GM23338 (cell line): ENCODE measurements around the gene FGF4. TPM values are rescaled to one million over a fixed set of nuclear protein-coding genes. Genes with fewer than 3 reads are reported as not detected.
A peak's percentile ranks its signal among the peaks of the same experiment; 100 is the strongest.

ENCODE experiments used
- ATAC-seq: fragments of 200-7000 bp; cut with Tn5 transposase; 3 replicates; pipeline ENCODE4 v1.9.1; 2020
- DNase-seq: peaks from one replicate; pipeline ENCODE4 v3.0.0-alpha.2; 2015; ENCODE audit warnings: low spot score
- H2AFZ ChIP-seq: fragments of 200-600 bp; sonication (generic); 2 replicates; pipeline ENCODE4 v1.8.0; 2016; ENCODE audit warnings: antibody characterized with exemption, mild to moderate bottlenecking, moderate library complexity
- H3F3A ChIP-seq: fragments of 200-600 bp; sonication (generic); replicated peaks from 2 replicates; pipeline ENCODE4 v1.8.0; 2017; ENCODE audit warnings: antibody characterized with exemption, mixed run types, low read depth
- H3K27ac ChIP-seq: fragments of 200-600 bp; sonication (generic); 2 replicates; pipeline ENCODE4 v1.6.1; 2016; ENCODE audit warnings: low read depth
- H3K27me3 ChIP-seq: fragments of 200-600 bp; sonication (generic); 2 replicates; pipeline ENCODE4 v1.8.0; 2016; ENCODE audit warnings: mild to moderate bottlenecking, mixed run types, moderate library complexity; ENCODE audit not compliant: insufficient read depth
- H3K36me3 ChIP-seq: fragments of 200-600 bp; sonication (generic); 2 replicates; pipeline ENCODE4 v1.8.0; 2016; ENCODE audit warnings: mild to moderate bottlenecking; ENCODE audit not compliant: insufficient read depth
- H3K4me1 ChIP-seq: fragments of 200-600 bp; sonication (generic); 2 replicates; pipeline ENCODE4 v1.8.0; 2016; ENCODE audit warnings: mild to moderate bottlenecking, moderate library complexity; ENCODE audit not compliant: insufficient read depth
- H3K4me2 ChIP-seq: fragments of 200-600 bp; sonication (generic); 2 replicates; pipeline ENCODE4 v1.7.1; 2017; ENCODE audit warnings: mixed run types
- H3K4me3 ChIP-seq: fragments of 200-600 bp; sonication (generic); 2 replicates; pipeline ENCODE4 v1.6.1; 2016; ENCODE audit warnings: mixed run types
- H3K79me2 ChIP-seq: fragments of 200-600 bp; sonication (generic); replicated peaks from 2 replicates; pipeline ENCODE4 v1.8.0; 2017; ENCODE audit warnings: mild to moderate bottlenecking; ENCODE audit not compliant: insufficient read depth
- H3K9me2 ChIP-seq: fragments of 200-600 bp; sonication (generic); 2 replicates; pipeline ENCODE4 v1.8.0; 2017; ENCODE audit not compliant: insufficient read depth
- H4K20me1 ChIP-seq: fragments of 200-600 bp; sonication (generic); replicated peaks from 2 replicates; pipeline ENCODE4 v1.8.0; 2017; ENCODE audit warnings: mild to moderate bottlenecking; ENCODE audit not compliant: insufficient read depth
- H3K27ac Mint-ChIP-seq: 2 replicates; pipeline ENCODE4 v1.8.0; 2020; ENCODE audit warnings: inconsistent platforms, mild to moderate bottlenecking, moderate library complexity, mixed read lengths
- H3K27me3 Mint-ChIP-seq: 3 replicates; pipeline ENCODE4 v1.8.0; 2022; ENCODE audit warnings: low read depth, mild to moderate bottlenecking, moderate library complexity, mixed read lengths, inconsistent platforms; ENCODE audit not compliant: insufficient read depth, poor library complexity
- H3K36me3 Mint-ChIP-seq: 3 replicates; pipeline ENCODE4 v1.8.0; 2021; ENCODE audit warnings: low read depth, mild to moderate bottlenecking, inconsistent platforms, moderate library complexity, mixed read lengths
- H3K4me1 Mint-ChIP-seq: 3 replicates; pipeline ENCODE4 v1.8.0; 2020; ENCODE audit warnings: mild to moderate bottlenecking, inconsistent platforms, mixed read lengths
- H3K4me3 Mint-ChIP-seq: 3 replicates; pipeline ENCODE4 v1.8.0; 2021; ENCODE audit warnings: moderate library complexity, mild to moderate bottlenecking, inconsistent platforms, mixed read lengths
- H3K9me3 Mint-ChIP-seq: 3 replicates; pipeline ENCODE4 v1.8.0; 2020; ENCODE audit warnings: moderate library complexity, mild to moderate bottlenecking, inconsistent platforms, mixed read lengths
- EZH2 ChIP-seq: fragments of 200-600 bp; sonication (generic); IDR thresholded peaks from one replicate; pipeline ENCODE4 v1.8.0; 2017; ENCODE audit warnings: antibody characterized with exemption, mild to moderate bottlenecking, low read depth; ENCODE audit not compliant: unreplicated experiment
- NANOG ChIP-seq: IDR thresholded peaks from 2 replicates; pipeline ENCODE4 v1.6.1; 2016; ENCODE audit warnings: antibody characterized with exemption, borderline replicate concordance
- POLR2AphosphoS5 ChIP-seq: IDR thresholded peaks from 2 replicates; pipeline ENCODE4 v1.6.1; 2016; ENCODE audit warnings: antibody characterized with exemption, low read depth
- ZNF331 ChIP-seq: fragments of 250-450 bp; sonication (Bioruptor Pico); IDR thresholded peaks from 2 replicates; pipeline ENCODE4 v1.5.0; 2020; ENCODE audit warnings: low read depth, mild to moderate bottlenecking, moderate library complexity
- polyA plus RNA-seq: library from polyadenylated mRNA; unstranded; fragments of >200 nt; fragmentation: Nextera tagmentation; extraction: Ambion mirVana; gene quantifications from 2 replicates; pipeline ENCODE4 v1.2.1, GENCODE V29; 2016
- total RNA-seq: library from RNA; depleted of rRNA; stranded (reverse); fragments of >200 nt; shearing (Covaris generic); gene quantifications from 2 replicates; pipeline ENCODE4 v1.2.3, GENCODE V29; 2014
- TF ChIP-seq, protein P1 (sequence below): fragments of 250-450 bp; sonication (Bioruptor Pico); IDR thresholded peaks from 2 replicates; pipeline ENCODE4 v1.5.0; 2020; ENCODE audit warnings: mild to moderate bottlenecking, moderate library complexity

Gene FGF4
- total and polyA plus RNA-seq, 2 experiments from 2014 or later, result 4.8 to 13.1 TPM

DNA sequence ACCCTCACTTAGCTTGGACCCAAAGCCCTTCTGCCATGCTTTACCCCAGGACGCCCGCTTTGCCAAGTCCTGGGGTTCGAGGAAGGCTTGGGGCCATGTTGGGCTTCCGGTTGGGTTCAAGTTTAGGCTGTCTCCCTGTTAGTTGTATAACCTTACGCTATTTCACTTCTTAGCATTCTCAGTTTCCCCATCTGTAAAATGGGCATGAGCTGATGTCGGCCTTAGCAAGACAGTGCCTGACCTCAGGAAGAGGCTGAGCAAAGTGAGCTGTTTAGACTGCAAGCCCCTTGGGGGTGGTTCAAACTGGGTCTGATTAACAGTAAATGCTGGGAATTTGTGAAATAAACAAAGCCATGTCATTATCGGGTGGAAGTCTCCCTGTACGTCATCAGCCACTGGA is 3.2 kb upstream of the FGF4 start:
- Mint-ChIP-seq H3K4me3 (no peak overlapping the region), H3K9me3 (no peaks in the 10 kb centered on the region), H3K4me1 (peaks cover 4% of the 10 kb centered on the region), H3K36me3 (no peaks in the 10 kb centered on the region), H3K27ac (no peak overlapping the region), H3K27me3 (peaks cover 27% of the 10 kb centered on the region)
- no peak overlapping the region for H3K4me2 ChIP-seq
- H3K27ac ChIP-seq, result no peak overlapping the region
- peaks cover 6% of the 10 kb centered on the region for H3K4me1 ChIP-seq
- no peaks in the 10 kb centered on the region for H3K9me2 ChIP-seq
- TF ChIP-seq ZNF331 (CRISPR knock-in tag), result no peak
- TF ChIP-seq POLR2AphosphoS5, result no peak
- no peak for TF ChIP-seq NANOG
- DNase-seq, result no peak
- no peaks in the 10 kb centered on the region for H4K20me1 ChIP-seq
- no peaks in the 10 kb centered on the region for H3F3A ChIP-seq
- no peaks in the 10 kb centered on the region for H3K36me3 ChIP-seq
- no peak overlapping the region for H3K4me3 ChIP-seq
- no peak for ATAC-seq
- H3K79me2 ChIP-seq, result no peaks in the 10 kb centered on the region
- H3K27me3 ChIP-seq, result peaks cover 41% of the 10 kb centered on the region
- H2AFZ ChIP-seq, result no peak overlapping the region

DNA sequence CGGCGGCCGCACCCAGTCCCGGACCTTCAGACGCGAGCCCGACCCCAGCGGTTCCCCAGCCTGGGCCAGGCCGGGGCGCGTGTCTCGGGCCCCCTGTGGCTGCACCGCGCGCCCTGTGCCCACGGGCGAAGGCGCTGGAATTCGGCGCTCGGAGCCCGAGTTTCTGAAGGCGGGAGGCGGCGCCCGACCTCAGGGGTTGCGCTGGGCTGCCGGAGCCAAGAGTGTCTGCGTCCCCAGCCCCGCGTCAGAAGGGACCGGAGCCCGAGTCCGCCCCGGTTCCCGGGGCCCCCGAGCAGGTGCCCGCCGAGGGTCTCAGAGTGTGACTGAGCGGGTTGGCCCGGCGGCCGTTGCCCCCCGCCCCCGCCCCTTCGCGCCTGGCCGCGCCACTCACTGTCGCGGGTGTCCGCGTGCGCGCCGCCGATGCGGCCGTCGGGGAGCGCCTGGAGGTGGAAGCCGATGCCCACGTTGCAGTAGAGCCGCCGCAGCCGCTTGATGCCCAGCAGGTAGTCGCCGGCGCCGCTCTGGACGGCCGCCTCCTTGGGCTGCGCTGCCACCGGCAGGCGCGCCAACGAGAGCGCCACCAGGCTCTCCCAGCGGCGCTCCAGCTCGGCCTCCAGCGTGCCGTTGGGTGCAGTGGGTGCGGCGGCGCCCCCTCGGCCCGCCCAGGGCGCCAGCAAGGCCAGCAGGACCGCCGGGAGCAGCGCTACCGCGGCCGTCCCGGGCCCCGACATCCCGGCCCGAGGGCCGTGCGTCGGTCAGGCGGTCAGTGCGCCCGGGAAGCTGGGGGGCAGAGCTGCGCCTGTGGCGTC is 583 bp downstream of the FGF4 start:
- H3K4me2 ChIP-seq, result peak overlapping the region; percentile 86
- no peaks in the 10 kb centered on the region; the same call in 1 of the 2 replicates for H3F3A ChIP-seq
- no peaks in the 10 kb centered on the region for H3K9me2 ChIP-seq
- peaks cover 52% of the 10 kb centered on the region for H3K27me3 ChIP-seq
- Mint-ChIP-seq H3K36me3 (no peaks in the 10 kb centered on the region), H3K4me3 (no peak overlapping the region), H3K4me1 (peaks cover 34% of the 10 kb centered on the region), H3K27me3 (peaks cover 40% of the 10 kb centered on the region), H3K27ac (no peak overlapping the region), H3K9me3 (peaks cover 1% of the 10 kb centered on the region; the same call in 1 of the 3 replicates)
- H3K79me2 ChIP-seq, result no peaks in the 10 kb centered on the region; the same call in 1 of the 2 replicates
- no peaks in the 10 kb centered on the region for H4K20me1 ChIP-seq
- H3K36me3 ChIP-seq, result no peaks in the 10 kb centered on the region
- peak overlapping the region; percentile 60 for H3K4me3 ChIP-seq
- H3K4me1 ChIP-seq, result peaks cover 42% of the 10 kb centered on the region
- ATAC-seq (peak; percentile 21), DNase-seq (peak; percentile 54)
- peak; percentile 45 for TF ChIP-seq EZH2
- TF ChIP-seq, protein P1, sequence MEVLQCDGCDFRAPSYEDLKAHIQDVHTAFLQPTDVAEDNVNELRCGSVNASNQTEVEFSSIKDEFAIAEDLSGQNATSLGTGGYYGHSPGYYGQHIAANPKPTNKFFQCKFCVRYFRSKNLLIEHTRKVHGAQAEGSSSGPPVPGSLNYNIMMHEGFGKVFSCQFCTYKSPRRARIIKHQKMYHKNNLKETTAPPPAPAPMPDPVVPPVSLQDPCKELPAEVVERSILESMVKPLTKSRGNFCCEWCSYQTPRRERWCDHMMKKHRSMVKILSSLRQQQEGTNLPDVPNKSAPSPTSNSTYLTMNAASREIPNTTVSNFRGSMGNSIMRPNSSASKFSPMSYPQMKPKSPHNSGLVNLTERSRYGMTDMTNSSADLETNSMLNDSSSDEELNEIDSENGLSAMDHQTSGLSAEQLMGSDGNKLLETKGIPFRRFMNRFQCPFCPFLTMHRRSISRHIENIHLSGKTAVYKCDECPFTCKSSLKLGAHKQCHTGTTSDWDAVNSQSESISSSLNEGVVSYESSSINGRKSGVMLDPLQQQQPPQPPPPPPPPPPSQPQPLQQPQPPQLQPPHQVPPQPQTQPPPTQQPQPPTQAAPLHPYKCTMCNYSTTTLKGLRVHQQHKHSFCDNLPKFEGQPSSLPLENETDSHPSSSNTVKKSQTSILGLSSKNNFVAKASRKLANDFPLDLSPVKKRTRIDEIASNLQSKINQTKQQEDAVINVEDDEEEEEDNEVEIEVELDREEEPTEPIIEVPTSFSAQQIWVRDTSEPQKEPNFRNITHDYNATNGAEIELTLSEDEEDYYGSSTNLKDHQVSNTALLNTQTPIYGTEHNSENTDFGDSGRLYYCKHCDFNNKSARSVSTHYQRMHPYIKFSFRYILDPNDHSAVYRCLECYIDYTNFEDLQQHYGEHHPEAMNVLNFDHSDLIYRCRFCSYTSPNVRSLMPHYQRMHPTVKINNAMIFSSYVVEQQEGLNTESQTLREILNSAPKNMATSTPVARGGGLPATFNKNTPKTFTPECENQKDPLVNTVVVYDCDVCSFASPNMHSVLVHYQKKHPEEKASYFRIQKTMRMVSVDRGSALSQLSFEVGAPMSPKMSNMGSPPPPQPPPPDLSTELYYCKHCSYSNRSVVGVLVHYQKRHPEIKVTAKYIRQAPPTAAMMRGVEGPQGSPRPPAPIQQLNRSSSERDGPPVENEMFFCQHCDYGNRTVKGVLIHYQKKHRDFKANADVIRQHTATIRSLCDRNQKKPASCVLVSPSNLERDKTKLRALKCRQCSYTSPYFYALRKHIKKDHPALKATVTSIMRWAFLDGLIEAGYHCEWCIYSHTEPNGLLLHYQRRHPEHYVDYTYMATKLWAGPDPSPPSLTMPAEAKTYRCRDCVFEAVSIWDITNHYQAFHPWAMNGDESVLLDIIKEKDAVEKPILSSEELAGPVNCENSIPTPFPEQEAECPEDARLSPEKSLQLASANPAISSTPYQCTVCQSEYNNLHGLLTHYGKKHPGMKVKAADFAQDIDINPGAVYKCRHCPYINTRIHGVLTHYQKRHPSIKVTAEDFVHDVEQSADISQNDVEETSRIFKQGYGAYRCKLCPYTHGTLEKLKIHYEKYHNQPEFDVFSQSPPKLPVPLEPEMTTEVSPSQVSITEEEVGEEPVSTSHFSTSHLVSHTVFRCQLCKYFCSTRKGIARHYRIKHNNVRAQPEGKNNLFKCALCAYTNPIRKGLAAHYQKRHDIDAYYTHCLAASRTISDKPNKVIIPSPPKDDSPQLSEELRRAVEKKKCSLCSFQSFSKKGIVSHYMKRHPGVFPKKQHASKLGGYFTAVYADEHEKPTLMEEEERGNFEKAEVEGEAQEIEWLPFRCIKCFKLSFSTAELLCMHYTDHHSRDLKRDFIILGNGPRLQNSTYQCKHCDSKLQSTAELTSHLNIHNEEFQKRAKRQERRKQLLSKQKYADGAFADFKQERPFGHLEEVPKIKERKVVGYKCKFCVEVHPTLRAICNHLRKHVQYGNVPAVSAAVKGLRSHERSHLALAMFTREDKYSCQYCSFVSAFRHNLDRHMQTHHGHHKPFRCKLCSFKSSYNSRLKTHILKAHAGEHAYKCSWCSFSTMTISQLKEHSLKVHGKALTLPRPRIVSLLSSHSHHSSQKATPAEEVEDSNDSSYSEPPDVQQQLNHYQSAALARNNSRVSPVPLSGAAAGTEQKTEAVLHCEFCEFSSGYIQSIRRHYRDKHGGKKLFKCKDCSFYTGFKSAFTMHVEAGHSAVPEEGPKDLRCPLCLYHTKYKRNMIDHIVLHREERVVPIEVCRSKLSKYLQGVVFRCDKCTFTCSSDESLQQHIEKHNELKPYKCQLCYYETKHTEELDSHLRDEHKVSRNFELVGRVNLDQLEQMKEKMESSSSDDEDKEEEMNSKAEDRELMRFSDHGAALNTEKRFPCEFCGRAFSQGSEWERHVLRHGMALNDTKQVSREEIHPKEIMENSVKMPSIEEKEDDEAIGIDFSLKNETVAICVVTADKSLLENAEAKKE (CRISPR knock-in tag), result no peak
- H3K27ac ChIP-seq, result no peak overlapping the region
- peak overlapping the region; percentile 63; the same call in 1 of the 2 replicates for H2AFZ ChIP-seq
